Measurements from ENCODE around the gene RAI1. TPM values are rescaled to one million over a fixed set of nuclear protein-coding genes. Genes with fewer than 3 reads are reported as not detected.

The RAI1 gene
- total and polyA plus RNA-seq, 2 experiments from 2014 or later: 0.87 to 0.89 TPM

DNA sequence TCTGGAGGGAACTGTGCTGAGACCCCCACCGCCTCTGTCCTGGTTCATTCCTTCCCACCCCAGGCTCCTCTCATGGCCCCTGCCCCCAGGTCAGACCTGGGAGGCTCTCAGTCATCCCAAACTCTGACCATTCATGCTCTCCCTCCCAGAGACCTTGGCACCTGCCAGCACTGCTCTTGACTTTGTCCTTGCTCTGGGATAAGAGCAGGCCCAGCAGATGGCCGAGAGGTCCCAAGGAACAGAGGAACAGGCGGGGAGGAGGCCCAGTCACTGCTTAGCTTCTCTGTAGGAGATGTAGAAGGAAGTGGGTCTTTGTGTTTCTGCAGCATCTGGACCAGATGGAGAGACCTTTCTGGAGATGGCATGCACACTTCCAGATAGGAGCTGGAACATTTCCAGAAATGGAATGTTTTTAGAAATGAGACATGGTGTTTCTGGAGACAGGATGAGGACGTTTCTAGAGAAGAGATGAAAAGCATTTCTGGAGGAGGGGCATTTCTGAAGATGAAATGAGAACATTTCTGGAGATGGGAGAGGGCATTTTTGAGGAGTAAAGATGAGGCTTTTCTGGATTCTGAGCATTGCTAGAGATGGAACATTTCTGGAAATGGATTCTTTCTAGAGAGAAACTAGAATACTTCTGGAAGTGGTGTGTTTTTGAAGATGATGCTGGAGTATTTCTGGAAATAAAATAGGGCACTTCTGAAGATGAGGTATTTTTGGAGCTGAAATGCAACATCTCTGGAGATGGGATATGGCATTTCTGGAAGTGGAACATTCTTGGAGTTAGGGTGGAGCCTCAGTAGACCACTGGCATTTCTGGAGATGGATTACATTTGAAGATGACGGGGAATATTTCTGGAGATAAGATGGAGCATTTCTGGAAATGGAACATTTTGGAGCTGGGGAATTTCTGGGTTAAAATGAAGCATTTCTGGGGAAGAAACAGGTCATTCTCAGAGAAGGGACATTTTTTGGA is 55.2 kb downstream of the RAI1 start:
- H3K9me2 ChIP-seq (ENCODE audit: insufficient read depth): no peaks in the 10 kb centered on the region
- H3K27ac Mint-ChIP-seq: no peak overlapping the region
- H3K36me3 Mint-ChIP-seq (ENCODE audit: low read depth): no peaks in the 10 kb centered on the region
- no peaks in the 10 kb centered on the region for H3K9me3 Mint-ChIP-seq
- 0 out of 2 replicates have a peak, but pooled peaks cover 8% of the 10 kb centered on the region for H3K27me3 ChIP-seq (ENCODE audit: insufficient read depth)
- no peak for DNase-seq (ENCODE audit: low spot score)
- no peak overlapping the region for H3K27ac ChIP-seq (ENCODE audit: low read depth)
- no peaks in the 10 kb centered on the region for H3K79me2 ChIP-seq (replicated peaks; ENCODE audit: insufficient read depth)
- H3K4me3 Mint-ChIP-seq: no peak overlapping the region; the same call in 2 of the 3 replicates
- TF ChIP-seq EZH2phosphoT487 (IDR thresholded peaks at IDR 0.05; ENCODE audit: unreplicated experiment): no peak
- no peak for TF ChIP-seq JUNB (IDR thresholded peaks at IDR 0.05; ENCODE audit: unreplicated experiment)
- no peak for TF ChIP-seq STAT1 (IDR thresholded peaks at IDR 0.05; ENCODE audit: unreplicated experiment)
- no peak for TF ChIP-seq ZNF114 (CRISPR knock-in tag; IDR thresholded peaks at IDR 0.05)
- no peak for TF ChIP-seq ZNF331 (CRISPR knock-in tag; IDR thresholded peaks at IDR 0.05; ENCODE audit: low read depth)
- TF ChIP-seq, protein P1, sequence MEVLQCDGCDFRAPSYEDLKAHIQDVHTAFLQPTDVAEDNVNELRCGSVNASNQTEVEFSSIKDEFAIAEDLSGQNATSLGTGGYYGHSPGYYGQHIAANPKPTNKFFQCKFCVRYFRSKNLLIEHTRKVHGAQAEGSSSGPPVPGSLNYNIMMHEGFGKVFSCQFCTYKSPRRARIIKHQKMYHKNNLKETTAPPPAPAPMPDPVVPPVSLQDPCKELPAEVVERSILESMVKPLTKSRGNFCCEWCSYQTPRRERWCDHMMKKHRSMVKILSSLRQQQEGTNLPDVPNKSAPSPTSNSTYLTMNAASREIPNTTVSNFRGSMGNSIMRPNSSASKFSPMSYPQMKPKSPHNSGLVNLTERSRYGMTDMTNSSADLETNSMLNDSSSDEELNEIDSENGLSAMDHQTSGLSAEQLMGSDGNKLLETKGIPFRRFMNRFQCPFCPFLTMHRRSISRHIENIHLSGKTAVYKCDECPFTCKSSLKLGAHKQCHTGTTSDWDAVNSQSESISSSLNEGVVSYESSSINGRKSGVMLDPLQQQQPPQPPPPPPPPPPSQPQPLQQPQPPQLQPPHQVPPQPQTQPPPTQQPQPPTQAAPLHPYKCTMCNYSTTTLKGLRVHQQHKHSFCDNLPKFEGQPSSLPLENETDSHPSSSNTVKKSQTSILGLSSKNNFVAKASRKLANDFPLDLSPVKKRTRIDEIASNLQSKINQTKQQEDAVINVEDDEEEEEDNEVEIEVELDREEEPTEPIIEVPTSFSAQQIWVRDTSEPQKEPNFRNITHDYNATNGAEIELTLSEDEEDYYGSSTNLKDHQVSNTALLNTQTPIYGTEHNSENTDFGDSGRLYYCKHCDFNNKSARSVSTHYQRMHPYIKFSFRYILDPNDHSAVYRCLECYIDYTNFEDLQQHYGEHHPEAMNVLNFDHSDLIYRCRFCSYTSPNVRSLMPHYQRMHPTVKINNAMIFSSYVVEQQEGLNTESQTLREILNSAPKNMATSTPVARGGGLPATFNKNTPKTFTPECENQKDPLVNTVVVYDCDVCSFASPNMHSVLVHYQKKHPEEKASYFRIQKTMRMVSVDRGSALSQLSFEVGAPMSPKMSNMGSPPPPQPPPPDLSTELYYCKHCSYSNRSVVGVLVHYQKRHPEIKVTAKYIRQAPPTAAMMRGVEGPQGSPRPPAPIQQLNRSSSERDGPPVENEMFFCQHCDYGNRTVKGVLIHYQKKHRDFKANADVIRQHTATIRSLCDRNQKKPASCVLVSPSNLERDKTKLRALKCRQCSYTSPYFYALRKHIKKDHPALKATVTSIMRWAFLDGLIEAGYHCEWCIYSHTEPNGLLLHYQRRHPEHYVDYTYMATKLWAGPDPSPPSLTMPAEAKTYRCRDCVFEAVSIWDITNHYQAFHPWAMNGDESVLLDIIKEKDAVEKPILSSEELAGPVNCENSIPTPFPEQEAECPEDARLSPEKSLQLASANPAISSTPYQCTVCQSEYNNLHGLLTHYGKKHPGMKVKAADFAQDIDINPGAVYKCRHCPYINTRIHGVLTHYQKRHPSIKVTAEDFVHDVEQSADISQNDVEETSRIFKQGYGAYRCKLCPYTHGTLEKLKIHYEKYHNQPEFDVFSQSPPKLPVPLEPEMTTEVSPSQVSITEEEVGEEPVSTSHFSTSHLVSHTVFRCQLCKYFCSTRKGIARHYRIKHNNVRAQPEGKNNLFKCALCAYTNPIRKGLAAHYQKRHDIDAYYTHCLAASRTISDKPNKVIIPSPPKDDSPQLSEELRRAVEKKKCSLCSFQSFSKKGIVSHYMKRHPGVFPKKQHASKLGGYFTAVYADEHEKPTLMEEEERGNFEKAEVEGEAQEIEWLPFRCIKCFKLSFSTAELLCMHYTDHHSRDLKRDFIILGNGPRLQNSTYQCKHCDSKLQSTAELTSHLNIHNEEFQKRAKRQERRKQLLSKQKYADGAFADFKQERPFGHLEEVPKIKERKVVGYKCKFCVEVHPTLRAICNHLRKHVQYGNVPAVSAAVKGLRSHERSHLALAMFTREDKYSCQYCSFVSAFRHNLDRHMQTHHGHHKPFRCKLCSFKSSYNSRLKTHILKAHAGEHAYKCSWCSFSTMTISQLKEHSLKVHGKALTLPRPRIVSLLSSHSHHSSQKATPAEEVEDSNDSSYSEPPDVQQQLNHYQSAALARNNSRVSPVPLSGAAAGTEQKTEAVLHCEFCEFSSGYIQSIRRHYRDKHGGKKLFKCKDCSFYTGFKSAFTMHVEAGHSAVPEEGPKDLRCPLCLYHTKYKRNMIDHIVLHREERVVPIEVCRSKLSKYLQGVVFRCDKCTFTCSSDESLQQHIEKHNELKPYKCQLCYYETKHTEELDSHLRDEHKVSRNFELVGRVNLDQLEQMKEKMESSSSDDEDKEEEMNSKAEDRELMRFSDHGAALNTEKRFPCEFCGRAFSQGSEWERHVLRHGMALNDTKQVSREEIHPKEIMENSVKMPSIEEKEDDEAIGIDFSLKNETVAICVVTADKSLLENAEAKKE (CRISPR knock-in tag; IDR thresholded peaks at IDR 0.05): no peak
- no peak for TF ChIP-seq CREB1 (CRISPR knock-in tag; IDR thresholded peaks at IDR 0.05; ENCODE audit: low read depth)
- TF ChIP-seq, protein P2, sequence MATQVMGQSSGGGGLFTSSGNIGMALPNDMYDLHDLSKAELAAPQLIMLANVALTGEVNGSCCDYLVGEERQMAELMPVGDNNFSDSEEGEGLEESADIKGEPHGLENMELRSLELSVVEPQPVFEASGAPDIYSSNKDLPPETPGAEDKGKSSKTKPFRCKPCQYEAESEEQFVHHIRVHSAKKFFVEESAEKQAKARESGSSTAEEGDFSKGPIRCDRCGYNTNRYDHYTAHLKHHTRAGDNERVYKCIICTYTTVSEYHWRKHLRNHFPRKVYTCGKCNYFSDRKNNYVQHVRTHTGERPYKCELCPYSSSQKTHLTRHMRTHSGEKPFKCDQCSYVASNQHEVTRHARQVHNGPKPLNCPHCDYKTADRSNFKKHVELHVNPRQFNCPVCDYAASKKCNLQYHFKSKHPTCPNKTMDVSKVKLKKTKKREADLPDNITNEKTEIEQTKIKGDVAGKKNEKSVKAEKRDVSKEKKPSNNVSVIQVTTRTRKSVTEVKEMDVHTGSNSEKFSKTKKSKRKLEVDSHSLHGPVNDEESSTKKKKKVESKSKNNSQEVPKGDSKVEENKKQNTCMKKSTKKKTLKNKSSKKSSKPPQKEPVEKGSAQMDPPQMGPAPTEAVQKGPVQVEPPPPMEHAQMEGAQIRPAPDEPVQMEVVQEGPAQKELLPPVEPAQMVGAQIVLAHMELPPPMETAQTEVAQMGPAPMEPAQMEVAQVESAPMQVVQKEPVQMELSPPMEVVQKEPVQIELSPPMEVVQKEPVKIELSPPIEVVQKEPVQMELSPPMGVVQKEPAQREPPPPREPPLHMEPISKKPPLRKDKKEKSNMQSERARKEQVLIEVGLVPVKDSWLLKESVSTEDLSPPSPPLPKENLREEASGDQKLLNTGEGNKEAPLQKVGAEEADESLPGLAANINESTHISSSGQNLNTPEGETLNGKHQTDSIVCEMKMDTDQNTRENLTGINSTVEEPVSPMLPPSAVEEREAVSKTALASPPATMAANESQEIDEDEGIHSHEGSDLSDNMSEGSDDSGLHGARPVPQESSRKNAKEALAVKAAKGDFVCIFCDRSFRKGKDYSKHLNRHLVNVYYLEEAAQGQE (IDR thresholded peaks at IDR 0.05; ENCODE audit: unreplicated experiment): no peak
- no peak for TF ChIP-seq POLR2AphosphoS5 (IDR thresholded peaks at IDR 0.05; ENCODE audit: low read depth)
- no peak for TF ChIP-seq NANOG (IDR thresholded peaks at IDR 0.05; ENCODE audit: borderline replicate concordance)
- TF ChIP-seq, protein P3, sequence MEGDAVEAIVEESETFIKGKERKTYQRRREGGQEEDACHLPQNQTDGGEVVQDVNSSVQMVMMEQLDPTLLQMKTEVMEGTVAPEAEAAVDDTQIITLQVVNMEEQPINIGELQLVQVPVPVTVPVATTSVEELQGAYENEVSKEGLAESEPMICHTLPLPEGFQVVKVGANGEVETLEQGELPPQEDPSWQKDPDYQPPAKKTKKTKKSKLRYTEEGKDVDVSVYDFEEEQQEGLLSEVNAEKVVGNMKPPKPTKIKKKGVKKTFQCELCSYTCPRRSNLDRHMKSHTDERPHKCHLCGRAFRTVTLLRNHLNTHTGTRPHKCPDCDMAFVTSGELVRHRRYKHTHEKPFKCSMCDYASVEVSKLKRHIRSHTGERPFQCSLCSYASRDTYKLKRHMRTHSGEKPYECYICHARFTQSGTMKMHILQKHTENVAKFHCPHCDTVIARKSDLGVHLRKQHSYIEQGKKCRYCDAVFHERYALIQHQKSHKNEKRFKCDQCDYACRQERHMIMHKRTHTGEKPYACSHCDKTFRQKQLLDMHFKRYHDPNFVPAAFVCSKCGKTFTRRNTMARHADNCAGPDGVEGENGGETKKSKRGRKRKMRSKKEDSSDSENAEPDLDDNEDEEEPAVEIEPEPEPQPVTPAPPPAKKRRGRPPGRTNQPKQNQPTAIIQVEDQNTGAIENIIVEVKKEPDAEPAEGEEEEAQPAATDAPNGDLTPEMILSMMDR (conservative IDR thresholded peaks at IDR 0.05; ENCODE audit: low read depth in 2 of 2): no peak
- TF ChIP-seq, protein P4, sequence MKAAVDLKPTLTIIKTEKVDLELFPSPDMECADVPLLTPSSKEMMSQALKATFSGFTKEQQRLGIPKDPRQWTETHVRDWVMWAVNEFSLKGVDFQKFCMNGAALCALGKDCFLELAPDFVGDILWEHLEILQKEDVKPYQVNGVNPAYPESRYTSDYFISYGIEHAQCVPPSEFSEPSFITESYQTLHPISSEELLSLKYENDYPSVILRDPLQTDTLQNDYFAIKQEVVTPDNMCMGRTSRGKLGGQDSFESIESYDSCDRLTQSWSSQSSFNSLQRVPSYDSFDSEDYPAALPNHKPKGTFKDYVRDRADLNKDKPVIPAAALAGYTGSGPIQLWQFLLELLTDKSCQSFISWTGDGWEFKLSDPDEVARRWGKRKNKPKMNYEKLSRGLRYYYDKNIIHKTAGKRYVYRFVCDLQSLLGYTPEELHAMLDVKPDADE (IDR thresholded peaks at IDR 0.05): no peak
- no peak for TF ChIP-seq EZH2 (IDR thresholded peaks at IDR 0.05; ENCODE audit: low read depth, unreplicated experiment)
- peaks cover 27% of the 10 kb centered on the region for H3K4me1 Mint-ChIP-seq
- H3K4me2 ChIP-seq: no peak overlapping the region
- peaks cover 23% of the 10 kb centered on the region for H3K4me1 ChIP-seq (ENCODE audit: insufficient read depth)
- no peaks in the 10 kb centered on the region for H3F3A ChIP-seq (replicated peaks; ENCODE audit: low read depth)
- no peak overlapping the region for H3K4me3 ChIP-seq
- H2AFZ ChIP-seq: no peak overlapping the region
- peaks cover 15% of the 10 kb centered on the region for H3K27me3 Mint-ChIP-seq (ENCODE audit: insufficient read depth, low read depth, poor library complexity)
- no peaks in the 10 kb centered on the region for H4K20me1 ChIP-seq (replicated peaks; ENCODE audit: insufficient read depth)
- no peak for ATAC-seq
- H3K36me3 ChIP-seq (ENCODE audit: insufficient read depth): no peaks in the 10 kb centered on the region

Measured in GM23338 (cell line).